GM18511 (cell line): ENCODE measurements around the gene XPO6.
A peak's percentile ranks its signal among the peaks of the same experiment; 100 is the strongest.

Experiments
- ATAC-seq: cut with Tn5 transposase; IDR thresholded peaks from one replicate; pipeline ENCODE4 v1.9.1; 2021; ENCODE audit warnings: mild to moderate bottlenecking, moderate library complexity; ENCODE audit not compliant: unreplicated experiment

The XPO6 gene

GRCh38 chr16:28208824-28209223, 2.9 kb downstream of the XPO6 start:
- ATAC-seq: no peak

- no peak for ATAC-seq
These were observed 3.6 kb downstream of the XPO6 start for GRCh38 chr16:28208131-28208530.

- ATAC-seq: no peak
These were observed 4.4 kb downstream of the XPO6 start for GRCh38 chr16:28207399-28207798.

GRCh38 chr16:28205974-28206373, 5.8 kb downstream of the XPO6 start:
- ATAC-seq: no peak

- no peak for ATAC-seq
These were observed 6.5 kb downstream of the XPO6 start for GRCh38 chr16:28205117-28205899.

- no peak for ATAC-seq
These were observed 7.1 kb downstream of the XPO6 start for GRCh38 chr16:28204622-28205021.

- ATAC-seq: no peak
These were observed 7.6 kb downstream of the XPO6 start for GRCh38 chr16:28204204-28204603.

- ATAC-seq: no peak
These were observed 9.5 kb downstream of the XPO6 start for GRCh38 chr16:28202147-28202746.

GRCh38 chr16:28200661-28201060, 11.1 kb downstream of the XPO6 start:
- no peak for ATAC-seq

- no peak for ATAC-seq
These were observed 15.3 kb downstream of the XPO6 start for GRCh38 chr16:28196387-28196987.

GRCh38 chr16:28195859-28196258, 15.9 kb downstream of the XPO6 start:
- ATAC-seq: no peak

GRCh38 chr16:28193530-28194423, 18.0 kb downstream of the XPO6 start:
- peak; percentile 43 for ATAC-seq

GRCh38 chr16:28192806-28193529, 18.8 kb downstream of the XPO6 start:
- ATAC-seq: peak; percentile 77

- ATAC-seq: no peak
These were observed 20.3 kb downstream of the XPO6 start for GRCh38 chr16:28191364-28191960.

GRCh38 chr16:28189245-28189644, 22.5 kb downstream of the XPO6 start:
- no peak for ATAC-seq

- ATAC-seq: peak; percentile 69
These were observed 23.5 kb downstream of the XPO6 start for GRCh38 chr16:28188085-28188916.

- peak; percentile 58 for ATAC-seq
These were observed 24.2 kb downstream of the XPO6 start for GRCh38 chr16:28187595-28188004.

- no peak for ATAC-seq
These were observed 25.0 kb downstream of the XPO6 start for GRCh38 chr16:28186752-28187151.

GRCh38 chr16:28185696-28186095, 26.1 kb downstream of the XPO6 start:
- no peak for ATAC-seq
